ENCODE results near the gene SLC6A18. TPM values are rescaled to one million over a fixed set of nuclear protein-coding genes. Genes with fewer than 3 reads are reported as not detected.

Gene SLC6A18
- total and polyA plus RNA-seq, 10 of the 15 experiments (the other 5 are each of a cell fraction or from before 2014, with no cell fraction given): not detected

- FAIRE-seq (no peak), ATAC-seq (peak; percentile 79), DNase-seq (ENCODE audit: low read depth, low spot score) (no peak)
- Histone ChIP-seq H3K36me3 (ENCODE audit: control insufficient read depth in 2 of 2, insufficient read depth in 2 of 2, low read length in 1 of 2) (no peaks in the 10 kb centered on the region), H3K27me3 (replicated peaks in 1 of 2; ENCODE audit: control insufficient read depth in 2 of 2, insufficient read depth in 2 of 2, low read length in 1 of 2) (no peaks in the 10 kb centered on the region), H2AFZ (ENCODE audit: control insufficient read depth, low read depth, low read length) (no peak overlapping the region), H3K9ac (ENCODE audit: control insufficient read depth, insufficient read depth, low read length) (no peak overlapping the region), H3K79me2 (ENCODE audit: control insufficient read depth, insufficient read depth, low read length) (no peaks in the 10 kb centered on the region), H3K9me3 (replicated peaks; ENCODE audit: control insufficient read depth, insufficient read depth, low read length) (no peaks in the 10 kb centered on the region), H3K4me2 (ENCODE audit: control insufficient read depth, insufficient read depth) (no peak overlapping the region), H3K4me1 (ENCODE audit: control insufficient read depth, insufficient read depth, low read length) (no peaks in the 10 kb centered on the region), H3K4me3 (no peak overlapping the region), H3K27ac (ENCODE audit: control insufficient read depth, insufficient read depth) (no peak overlapping the region), H4K20me1 (ENCODE audit: control insufficient read depth, insufficient read depth) (no peaks in the 10 kb centered on the region; the same call in 1 of the 2 replicates)
- TF ChIP-seq, protein P1, sequence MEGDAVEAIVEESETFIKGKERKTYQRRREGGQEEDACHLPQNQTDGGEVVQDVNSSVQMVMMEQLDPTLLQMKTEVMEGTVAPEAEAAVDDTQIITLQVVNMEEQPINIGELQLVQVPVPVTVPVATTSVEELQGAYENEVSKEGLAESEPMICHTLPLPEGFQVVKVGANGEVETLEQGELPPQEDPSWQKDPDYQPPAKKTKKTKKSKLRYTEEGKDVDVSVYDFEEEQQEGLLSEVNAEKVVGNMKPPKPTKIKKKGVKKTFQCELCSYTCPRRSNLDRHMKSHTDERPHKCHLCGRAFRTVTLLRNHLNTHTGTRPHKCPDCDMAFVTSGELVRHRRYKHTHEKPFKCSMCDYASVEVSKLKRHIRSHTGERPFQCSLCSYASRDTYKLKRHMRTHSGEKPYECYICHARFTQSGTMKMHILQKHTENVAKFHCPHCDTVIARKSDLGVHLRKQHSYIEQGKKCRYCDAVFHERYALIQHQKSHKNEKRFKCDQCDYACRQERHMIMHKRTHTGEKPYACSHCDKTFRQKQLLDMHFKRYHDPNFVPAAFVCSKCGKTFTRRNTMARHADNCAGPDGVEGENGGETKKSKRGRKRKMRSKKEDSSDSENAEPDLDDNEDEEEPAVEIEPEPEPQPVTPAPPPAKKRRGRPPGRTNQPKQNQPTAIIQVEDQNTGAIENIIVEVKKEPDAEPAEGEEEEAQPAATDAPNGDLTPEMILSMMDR (IDR thresholded peaks at IDR 0.05 in 2 of 3, conservative IDR thresholded peaks at IDR 0.05 in 1 of 3; ENCODE audit: control insufficient read depth in 2 of 3, extremely low read depth in 1 of 3, insufficient read depth in 1 of 3, low read depth in 3 of 3, low read length in 3 of 3): peak; percentile 13 to 50 (median 45); a peak in 3 of 6 replicates
- no peak for TF ChIP-seq ZNF384 (IDR thresholded peaks at IDR 0.05; ENCODE audit: borderline replicate concordance, low read depth, low read length)
- no peak for TF ChIP-seq LARP7 (IDR thresholded peaks at IDR 0.05)
- TF ChIP-seq, protein P2, sequence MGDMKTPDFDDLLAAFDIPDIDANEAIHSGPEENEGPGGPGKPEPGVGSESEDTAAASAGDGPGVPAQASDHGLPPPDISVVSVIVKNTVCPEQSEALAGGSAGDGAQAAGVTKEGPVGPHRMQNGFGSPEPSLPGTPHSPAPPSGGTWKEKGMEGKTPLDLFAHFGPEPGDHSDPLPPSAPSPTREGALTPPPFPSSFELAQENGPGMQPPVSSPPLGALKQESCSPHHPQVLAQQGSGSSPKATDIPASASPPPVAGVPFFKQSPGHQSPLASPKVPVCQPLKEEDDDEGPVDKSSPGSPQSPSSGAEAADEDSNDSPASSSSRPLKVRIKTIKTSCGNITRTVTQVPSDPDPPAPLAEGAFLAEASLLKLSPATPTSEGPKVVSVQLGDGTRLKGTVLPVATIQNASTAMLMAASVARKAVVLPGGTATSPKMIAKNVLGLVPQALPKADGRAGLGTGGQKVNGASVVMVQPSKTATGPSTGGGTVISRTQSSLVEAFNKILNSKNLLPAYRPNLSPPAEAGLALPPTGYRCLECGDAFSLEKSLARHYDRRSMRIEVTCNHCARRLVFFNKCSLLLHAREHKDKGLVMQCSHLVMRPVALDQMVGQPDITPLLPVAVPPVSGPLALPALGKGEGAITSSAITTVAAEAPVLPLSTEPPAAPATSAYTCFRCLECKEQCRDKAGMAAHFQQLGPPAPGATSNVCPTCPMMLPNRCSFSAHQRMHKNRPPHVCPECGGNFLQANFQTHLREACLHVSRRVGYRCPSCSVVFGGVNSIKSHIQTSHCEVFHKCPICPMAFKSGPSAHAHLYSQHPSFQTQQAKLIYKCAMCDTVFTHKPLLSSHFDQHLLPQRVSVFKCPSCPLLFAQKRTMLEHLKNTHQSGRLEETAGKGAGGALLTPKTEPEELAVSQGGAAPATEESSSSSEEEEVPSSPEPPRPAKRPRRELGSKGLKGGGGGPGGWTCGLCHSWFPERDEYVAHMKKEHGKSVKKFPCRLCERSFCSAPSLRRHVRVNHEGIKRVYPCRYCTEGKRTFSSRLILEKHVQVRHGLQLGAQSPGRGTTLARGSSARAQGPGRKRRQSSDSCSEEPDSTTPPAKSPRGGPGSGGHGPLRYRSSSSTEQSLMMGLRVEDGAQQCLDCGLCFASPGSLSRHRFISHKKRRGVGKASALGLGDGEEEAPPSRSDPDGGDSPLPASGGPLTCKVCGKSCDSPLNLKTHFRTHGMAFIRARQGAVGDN (IDR thresholded peaks at IDR 0.05): no peak
- TF ChIP-seq SMC3 (IDR thresholded peaks at IDR 0.05; ENCODE audit: borderline replicate concordance, low read length): peak; percentile 33; the same call in 1 of the 2 replicates
- peak; percentile 55 for TF ChIP-seq RAD21 (IDR thresholded peaks at IDR 0.05; ENCODE audit: insufficient read depth, low read depth, low read length)
- TF ChIP-seq BCL11A (IDR thresholded peaks at IDR 0.05; ENCODE audit: low read depth, low read length): no peak
- TF ChIP-seq ZSCAN29 (IDR thresholded peaks at IDR 0.05): no peak
- in situ Hi-C loops (cut with MboI) (no loop called here), intact Hi-C loops (cut with micrococcal nuclease; ENCODE audit: unreplicated experiment) (no loop called here)
- ChIA-PET SMC1A (ENCODE audit: uncharacterized antibody, unreplicated experiment) (interaction anchor here (0.9 kb wide), 1 partner anchor 436 kb away, joined by 3 read pairs; no protein-coding TSS in a partner anchor), POLR2A (no interaction called here), RAD21 (ENCODE audit: unreplicated experiment) (interaction anchor here (0.7 to 1.7 kb wide), 5 partner anchors 87 to 444 kb away, joined by 3 to 9 read pairs (median 5); no protein-coding TSS in a partner anchor), CTCF (interaction anchor here (0.7 to 1.7 kb wide), 10 partner anchors 12 to 444 kb away, joined by 3 to 11 read pairs (median 3); partner anchors contain the start of gene CLPTM1L)
- WGBS (ENCODE audit: insufficient coverage, insufficient replicate concordance, low lambda C conversion rate, missing lambda C conversion rate): 36% methylated on average over 18 of the region's 24 CpGs
- BruUV-seq (replicated peaks): no TSS peak
Observed at GRCh38 chr5:1208743-1209488, 16.3 kb upstream of the SLC6A18 start.
